Glomerular endothelial cell (primary cell): ENCODE results near the gene ATP6V0E2. TPM values are rescaled to one million over a fixed set of nuclear protein-coding genes. Genes with fewer than 3 reads are reported as not detected.
"Not testable (repeated sequence)": the region's sequence is repeated elsewhere in the genome, so short reads cannot be mapped to it uniquely, and the experiment has no call there.

Experiments used
- DNase-seq: peaks from one replicate; pipeline ENCODE4 v3.0.0-alpha.2; 2011; ENCODE audit warnings: low read depth, low spot score; ENCODE audit errors: extremely low read depth
- total RNA-seq: library from RNA; depleted of rRNA; stranded (reverse); fragments of >200 nt; gene quantifications from 2 replicates; pipeline ENCODE4 v1.2.3, GENCODE V29; 2015

Gene ATP6V0E2
- 29.1 and 39.7 TPM in 2 replicates for total RNA-seq

DNA sequence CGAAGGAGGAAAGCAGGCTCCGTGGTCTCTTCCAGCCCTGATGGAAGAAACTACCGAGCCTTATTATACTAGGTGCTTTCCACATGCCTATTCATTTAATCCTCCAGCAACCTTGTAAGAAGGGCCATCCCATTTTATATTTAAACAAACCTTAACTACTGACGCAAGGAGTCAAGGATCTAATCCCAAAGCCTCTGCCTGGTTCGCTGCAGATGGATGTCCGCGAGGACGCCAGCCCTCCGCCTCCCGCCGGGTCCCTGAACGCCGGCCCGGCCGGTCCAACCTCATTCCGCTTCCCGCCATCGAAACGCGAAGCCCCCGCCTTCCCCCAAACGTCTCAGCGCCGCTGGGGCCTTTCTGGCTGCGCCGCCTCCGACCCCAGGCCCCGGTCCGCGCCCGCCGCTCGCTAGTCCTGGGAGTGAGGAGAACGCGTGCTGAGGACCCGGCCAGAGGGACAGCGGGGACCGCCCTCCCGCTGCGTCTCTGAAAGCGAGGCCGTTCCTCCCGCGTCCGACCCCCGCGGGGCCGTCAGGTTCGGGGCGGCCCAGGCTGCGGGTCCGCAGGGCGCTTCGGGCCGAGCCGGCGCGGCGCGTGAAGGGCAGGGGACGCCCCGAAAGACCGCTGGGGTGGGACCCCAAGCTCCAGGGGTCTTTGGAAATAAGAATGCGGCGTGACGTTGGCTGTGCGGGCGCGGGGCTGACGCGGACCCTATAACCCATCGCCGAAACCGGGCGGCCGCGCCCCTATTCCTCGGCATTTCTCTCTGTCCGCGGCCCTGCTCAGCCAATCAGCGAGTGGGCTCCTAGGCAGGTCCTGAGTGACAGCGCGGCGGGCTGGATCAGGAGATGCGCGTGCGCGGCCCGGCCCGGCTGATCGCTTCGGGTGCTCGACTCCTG, at the start of gene ATP6V0E2:
Gene ATP6V0E2, plus strand, starts transcription at position 896 of the 896 bp plus-strand sequence. CDS start 97 bp downstream, outside the sequence.
- no peak for DNase-seq

DNA sequence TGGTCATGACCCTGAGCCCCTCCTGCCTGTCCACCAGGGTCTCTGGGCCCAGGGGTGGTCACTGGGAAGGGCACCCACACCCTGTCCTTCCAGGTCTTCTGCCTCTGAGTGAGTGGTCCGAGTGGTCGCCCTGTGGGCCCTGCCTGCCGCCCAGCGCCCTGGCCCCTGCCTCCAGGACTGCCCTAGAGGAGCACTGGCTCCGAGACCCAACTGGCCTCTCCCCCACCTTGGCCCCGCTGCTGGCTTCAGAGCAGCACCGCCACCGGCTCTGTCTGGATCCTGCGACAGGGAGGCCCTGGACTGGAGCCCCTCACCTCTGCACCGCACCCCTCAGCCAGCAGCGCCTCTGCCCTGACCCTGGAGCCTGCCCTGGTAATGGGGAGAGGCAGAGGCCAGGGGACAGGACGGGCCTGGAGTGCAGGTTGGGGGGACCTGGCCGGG, 49.4 kb upstream of the ATP6V0E2 start:
- DNase-seq, result no peak

DNA sequence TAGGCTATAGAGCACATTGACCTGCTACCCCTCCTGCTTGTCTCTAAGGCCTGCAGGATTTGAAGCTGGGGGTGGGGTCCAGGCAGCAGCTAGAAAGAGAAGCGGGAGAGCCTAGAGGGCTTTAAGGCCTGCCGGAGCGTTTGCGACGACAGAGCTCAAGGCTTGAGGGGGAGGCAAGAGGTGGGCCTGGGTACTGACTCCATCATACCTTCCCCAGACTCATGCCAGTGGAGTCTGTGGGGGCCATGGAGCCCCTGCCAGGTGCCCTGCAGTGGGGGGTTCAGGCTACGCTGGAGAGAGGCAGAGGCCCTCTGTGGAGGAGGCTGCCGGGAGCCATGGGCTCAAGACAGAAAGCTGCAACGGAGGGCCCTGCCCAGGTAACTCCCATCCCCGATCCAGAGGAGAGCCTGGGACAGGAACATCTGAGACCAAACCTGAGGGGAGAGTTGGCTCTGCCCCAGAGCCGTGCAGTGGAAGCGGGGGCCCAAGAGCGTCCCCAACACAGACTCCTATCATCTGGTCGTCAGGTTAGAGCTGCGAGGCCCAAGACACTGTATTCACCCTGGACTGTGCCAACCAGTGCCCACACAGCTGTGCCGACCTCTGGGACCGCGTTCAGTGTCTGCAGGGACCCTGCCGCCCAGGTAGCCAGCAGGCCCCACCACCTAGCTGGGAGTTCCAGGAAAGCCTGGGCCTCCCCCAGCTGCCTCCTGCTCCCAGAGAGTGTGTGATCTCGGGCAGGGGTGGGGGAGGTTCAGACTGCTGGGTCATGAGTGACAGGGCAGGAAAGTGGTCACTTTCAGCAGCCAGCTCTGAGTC, 48.8 kb upstream of the ATP6V0E2 start:
- DNase-seq, result no peak

DNA sequence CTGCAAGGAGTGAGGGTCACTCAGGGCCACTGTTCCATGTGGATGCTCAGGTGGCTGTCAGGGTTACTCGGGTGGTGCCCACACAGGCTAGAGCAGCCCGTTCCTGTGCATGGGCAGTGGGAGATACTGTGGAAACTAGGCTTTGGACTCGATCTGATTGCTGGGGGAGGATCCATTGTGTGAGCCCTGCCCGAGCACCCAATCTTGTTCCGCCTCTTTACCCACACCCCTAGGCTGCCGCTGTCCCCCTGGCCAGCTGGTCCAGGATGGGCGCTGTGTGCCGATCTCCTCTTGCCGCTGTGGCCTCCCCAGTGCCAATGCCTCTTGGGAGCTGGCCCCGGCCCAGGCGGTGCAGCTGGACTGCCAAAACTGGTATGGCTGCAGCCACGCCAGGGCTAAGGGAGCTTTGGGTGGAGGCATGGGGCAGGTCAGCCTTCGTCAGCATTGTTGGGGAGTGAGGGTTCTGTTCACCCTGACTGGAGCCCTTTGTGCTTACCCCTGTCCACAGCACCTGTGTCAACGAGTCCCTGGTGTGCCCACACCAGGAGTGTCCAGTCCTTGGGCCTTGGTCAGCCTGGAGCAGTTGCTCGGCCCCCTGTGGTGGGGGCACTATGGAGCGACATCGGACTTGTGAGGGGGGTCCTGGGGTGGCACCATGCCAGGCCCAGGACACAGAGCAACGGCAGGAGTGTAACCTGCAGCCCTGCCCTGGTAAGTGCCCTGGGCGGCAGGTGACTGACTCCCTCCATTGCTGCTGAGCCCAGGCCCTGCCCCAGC, 48.0 kb upstream of the ATP6V0E2 start:
- no peak for DNase-seq

DNA sequence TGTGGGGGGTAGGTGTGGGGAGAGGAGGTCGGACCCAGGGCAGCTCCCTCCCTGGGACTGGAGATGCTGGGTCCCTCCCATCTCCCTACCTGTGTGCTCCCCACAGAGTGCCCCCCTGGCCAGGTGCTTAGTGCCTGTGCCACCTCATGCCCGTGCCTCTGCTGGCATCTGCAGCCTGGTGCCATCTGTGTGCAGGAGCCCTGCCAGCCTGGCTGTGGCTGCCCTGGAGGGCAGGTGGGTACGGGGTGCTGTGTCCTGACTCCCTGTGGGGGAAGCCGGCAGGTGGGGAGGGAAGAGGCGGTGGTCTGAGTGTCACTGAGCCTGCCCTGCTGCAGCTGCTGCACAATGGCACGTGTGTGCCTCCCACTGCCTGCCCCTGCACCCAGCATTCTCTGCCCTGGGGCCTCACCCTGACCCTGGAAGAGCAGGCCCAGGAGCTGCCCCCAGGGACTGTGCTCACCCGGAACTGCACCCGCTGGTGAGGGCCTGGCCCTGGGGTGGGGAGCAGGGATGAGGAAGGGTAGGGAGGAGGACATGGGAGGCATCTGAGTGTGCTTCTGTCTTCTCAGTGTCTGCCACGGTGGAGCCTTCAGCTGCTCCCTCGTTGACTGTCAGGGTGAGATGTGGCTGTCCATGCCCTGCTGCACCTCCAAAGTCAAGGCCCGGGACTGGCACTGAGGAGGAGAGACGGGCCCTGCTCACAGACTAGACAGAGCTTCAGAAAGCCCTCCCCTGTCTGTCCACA, 47.3 kb upstream of the ATP6V0E2 start:
- DNase-seq, result no peak

DNA sequence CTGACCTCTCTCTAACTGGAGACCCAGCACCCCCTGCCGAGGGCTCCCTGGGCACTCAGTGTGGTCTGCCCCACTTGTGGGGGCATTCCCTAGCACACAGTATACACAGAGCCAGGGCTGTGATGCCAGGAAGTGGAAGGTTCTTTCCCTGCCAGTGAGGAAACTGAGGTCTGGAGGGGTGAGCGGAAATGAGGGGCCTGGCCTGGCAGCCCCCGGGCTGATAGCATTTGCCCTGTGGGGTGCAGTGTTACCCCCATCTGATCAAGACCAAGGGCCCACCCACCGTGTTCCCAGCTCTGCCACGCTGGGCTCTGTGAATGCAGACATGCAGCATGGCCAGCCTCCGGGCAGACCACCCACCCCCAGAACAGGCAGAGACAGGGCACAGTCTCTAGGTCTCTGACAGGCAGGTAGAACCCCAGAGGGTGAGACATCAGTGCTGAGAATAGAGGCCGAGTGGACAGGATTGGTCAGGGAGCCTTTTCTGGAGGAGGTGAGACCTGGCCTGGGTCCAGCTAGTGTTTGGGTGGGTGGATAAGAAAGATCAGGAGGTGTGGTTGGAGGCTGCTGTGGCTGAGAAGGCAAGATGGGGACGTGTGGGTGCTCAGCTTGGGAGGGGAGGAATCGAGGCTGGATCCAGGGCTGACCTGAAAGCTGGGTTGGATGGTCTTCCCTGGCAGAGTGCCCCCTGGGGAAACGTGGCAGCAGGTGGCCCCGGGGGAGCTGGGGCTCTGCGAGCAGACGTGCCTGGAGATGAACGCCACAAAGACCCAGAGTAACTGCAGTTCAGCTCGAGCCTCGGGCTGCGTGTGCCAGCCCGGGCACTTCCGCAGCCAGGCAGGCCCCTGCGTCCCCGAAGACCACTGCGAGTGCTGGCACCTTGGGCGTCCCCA, 46.4 kb upstream of the ATP6V0E2 start:
- no peak for DNase-seq

DNA sequence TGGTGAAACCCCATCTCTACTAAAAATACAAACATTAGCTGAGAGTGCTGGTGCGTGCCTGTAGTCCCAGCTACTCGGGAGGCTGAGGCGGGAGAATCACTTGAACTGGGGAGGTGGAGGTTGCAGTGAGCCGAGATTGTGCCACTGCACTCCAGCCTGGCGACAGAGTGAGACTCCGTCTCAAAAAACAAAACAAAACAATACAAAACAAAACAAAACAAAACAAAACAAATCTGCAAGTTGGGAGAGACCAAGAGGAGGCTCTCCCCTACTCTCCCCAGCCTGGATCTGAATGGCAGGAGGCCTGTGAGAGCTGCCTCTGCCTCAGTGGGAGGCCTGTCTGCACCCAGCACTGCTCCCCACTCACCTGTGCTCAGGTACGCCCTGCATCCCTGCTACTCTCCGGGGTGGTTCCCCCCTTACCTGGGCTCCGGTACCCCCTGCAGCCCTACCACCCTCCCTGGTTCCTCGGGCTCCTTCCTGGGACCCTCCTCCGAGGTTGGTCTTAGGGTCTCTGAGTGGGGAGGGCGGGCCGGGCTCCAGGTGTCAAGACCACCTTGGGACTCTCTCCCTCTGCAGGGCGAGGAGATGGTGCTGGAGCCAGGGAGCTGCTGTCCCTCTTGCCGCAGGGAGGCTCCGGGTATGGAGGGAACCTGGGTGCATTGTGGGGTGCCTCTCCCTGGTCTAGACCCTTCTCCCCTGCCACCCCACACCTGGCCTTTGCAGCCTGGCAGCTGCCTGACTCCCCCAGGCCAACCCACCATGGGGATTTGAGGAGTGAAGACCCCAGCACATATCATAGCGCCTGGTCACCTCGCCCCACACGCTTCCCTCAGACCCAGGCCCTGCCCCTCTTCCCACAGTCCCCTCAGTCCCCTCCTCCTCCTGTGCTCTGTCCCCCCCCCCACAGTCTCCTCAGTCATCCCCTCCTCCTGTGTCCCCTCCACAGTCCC, 45.1 kb upstream of the ATP6V0E2 start:
- no peak for DNase-seq

DNA sequence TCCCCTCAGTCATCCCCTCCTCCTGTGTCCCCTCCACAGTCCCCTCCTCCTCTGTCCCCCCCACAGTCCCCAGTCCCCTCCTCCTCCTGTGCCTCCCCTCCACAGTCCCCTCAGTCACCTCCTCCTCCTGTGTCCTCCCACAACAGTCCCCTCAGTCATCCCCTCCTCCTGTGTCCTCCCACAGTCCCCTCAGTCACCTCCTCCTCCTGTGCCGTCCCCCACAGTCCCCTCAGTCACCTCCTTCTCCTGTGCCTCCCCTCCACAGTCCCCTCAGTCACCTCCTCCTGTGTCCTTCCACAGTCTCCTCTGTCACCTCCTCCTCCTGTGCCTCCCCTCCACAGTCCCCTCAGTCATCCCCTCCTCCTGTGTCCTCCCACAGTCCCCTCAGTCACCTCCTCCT, 43.2 kb upstream of the ATP6V0E2 start:
- not testable (repeated sequence) for DNase-seq

DNA sequence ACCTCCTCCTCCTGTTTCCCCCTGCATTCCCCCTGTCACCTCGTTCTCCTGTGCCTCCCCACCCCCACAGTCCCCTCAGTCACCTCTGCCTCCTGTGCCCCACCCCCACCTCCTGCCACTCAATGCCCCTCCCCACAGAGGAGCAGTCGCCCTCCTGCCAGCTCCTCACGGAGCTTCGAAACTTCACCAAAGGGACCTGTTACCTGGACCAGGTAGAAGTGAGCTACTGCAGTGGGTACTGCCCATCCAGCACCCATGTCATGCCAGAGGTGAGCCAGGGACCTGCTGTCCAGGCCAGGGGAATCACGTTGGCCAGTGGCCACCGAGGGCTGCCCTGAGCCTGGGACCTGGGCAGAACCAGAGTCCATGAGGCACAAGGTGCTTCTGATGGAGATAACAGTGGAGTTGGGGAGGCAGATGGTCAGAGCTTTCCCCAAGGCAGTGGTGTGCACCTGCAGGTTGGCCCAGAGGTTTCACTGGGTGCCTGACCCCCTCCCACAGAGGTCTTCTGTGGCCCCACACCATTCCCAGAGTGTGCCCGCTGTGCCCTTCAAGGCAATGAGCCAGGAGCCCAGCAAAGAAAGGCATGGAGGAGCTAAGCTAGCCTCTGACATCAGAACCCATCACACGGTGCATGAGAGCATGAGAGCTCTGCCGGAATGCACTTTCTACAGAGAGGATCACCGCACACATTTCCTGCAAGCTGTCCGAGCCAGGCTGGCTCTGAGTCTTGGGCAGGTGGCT, 42.6 kb upstream of the ATP6V0E2 start:
- no peak for DNase-seq

DNA sequence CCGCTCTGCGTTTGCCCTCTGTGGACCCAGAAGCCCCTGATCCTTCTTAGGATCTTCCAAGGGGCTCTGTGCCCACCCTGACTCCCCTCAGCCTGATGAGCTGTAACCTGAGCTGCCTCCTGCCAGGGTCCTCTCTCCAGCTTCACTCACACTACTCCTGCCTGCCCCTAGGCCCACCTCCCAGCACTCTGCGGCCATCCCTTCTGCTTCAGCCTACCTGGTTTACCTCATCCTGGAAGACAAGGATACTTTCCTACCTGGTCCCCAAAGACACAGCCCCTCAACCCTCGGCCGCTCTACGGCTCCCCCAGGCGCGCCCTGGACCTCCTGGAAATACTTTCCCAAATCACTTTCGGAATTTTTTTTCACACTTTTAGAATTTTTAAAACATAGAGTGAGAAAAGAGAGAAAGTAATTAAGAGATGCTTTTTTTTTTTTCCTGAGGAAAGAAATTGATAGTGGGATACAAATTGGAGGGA, 42.0 kb upstream of the ATP6V0E2 start:
- no peak for DNase-seq

DNA sequence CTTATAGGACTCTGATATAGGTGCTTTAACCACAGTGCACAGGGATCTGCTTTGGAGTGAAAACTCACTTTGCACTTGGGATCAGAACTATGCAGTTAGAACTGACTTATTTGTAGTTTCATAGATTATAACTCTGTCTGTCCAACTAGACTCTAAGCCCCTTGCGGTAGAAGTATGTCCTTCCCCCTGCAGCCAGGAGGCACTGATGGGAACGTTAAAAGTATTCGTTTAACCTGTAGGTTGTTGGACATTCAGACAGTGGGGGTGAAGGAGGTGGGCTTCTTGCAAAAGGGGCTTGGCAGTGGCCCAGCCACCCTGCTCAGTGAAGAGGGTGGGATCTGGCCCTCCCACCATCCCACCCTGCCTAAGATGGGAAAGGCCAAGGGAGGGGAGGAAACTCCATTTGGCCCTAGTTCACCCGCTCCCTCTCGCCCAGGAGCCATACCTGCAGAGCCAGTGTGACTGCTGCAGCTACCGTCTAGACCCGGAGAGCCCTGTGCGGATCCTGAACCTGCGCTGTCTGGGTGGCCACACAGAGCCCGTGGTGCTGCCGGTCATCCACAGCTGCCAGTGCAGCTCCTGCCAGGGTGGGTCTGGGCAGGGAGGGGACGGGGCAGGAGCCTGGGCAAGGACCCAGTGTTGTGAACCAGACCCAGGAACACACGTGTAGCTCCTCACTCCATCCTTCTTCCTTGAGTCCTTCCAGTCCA, 41.3 kb upstream of the ATP6V0E2 start:
- no peak for DNase-seq

DNA sequence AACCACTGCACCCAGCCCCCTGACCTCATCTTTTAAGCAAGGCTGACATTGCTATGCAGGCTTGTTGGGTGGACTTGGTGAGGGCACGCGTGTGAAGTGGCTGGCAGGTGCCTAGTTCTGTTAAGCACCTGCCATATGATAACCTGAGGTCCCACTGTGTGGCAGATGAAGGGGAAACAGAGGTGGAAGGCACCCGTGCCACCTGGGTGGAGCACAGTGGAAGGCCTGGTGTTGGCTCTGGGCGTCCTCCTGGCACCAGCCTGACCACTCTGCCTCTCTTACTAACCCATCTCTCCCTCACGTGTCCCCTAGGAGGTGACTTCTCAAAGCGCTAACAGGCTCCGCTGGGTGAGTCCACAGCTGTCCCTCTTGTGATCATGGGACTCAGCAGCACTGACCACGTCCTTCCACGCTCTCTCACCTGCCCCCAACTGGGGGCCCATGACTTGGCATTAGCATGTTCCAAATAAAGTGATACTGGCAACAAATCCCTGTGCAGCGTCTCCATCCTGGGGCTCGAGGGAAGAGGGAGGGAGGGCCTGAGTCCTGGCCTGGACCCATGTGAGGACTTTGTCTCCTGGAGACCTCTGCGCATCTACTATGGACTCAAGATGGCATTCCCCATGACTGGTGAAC, 40.2 kb upstream of the ATP6V0E2 start:
- DNase-seq, result no peak

DNA sequence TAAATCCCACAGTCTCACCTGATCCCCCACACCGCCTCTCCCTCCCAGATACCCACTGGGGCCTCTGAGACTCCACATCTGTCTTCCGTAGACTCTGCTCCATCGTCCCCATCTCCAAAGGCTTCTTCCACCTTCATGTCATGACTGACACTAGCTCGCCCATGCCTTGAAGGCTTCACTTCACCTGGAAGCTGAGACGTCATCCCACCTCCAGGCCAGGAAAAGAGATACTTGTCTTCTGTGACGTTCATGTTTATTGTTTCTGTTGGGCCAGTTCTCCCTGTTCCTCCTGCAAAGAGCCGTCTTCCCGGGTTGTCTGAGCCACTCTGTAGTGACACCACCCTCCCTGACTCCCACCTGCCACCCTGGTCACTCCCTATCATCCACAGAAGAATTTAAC, 39.2 kb upstream of the ATP6V0E2 start:
- no peak for DNase-seq

DNA sequence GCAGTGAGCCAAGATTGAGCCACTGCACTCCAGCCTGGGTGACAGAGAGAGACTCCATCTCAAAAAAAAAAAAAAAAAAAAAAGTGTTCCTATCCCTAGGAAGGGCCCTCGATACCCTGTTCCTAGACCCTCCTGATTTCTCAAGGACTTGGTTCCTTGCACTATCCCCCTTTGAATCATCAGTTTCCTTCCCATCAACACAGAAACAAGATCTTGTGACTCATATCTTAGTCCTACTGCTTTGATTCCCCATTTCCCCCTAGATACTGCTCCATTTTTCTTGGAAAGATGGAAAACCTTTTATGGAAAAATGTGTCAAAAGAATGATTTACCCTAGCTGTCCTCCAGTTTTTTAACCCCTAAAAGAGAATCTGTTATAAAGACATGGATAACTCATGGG, 37.3 kb upstream of the ATP6V0E2 start:
- DNase-seq, result no peak

DNA sequence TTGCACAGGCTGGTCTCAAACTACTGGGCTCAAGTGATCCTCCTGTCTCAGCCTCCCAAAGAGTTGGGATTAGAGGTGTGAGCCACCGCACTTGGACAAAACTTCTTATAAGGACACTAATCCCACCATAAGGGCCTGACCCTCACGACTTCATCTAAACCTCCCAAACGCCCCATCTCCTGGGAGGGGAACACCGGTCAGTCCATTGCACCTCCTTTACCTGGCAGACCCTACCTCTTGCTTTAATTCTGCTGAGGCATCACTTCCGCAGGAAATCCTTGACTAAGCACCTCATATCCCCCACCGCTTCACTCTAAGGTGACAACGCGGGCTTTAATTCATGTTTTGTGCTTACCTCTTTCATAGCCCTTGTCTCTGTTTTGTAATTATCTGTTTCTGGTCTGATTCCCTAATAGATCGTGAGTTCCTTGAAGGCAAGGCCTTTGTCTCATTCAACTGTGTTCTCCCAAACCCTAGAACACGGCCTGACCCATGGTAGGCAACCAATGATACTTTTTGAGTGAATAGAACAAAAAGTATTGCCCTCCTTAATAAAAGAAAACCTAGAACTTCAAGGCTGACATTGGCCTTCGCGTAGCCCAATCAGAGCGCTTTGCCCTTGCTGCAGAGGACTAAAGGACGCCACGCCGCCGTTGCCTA, 36.1 kb upstream of the ATP6V0E2 start:
- no peak for DNase-seq
